Type B pancreatic cell (in vitro differentiated cells): ENCODE data around the gene RNF145. TPM values are rescaled to one million over a fixed set of nuclear protein-coding genes. Genes with fewer than 3 reads are reported as not detected.
"Not testable (repeated sequence)": the region's sequence is repeated elsewhere in the genome, so short reads cannot be mapped to it uniquely, and the experiment has no call there.

Source experiments
- DNase-seq: peaks from one replicate; pipeline ENCODE4 v3.0.0; 2021; ENCODE audit warnings: mixed read lengths; ENCODE audit not compliant: unreplicated experiment; ENCODE audit errors: extremely low spot score
- H3K27ac Mint-ChIP-seq: 2 replicates; pipeline ENCODE4 v1.8.0; 2021; ENCODE audit warnings: mild to moderate bottlenecking, mixed read lengths
- H3K27me3 Mint-ChIP-seq: 2 replicates; pipeline ENCODE4 v1.8.0; 2021; ENCODE audit warnings: mixed read lengths
- H3K36me3 Mint-ChIP-seq: 2 replicates; pipeline ENCODE4 v1.8.0; 2021; ENCODE audit warnings: mixed read lengths
- H3K4me1 Mint-ChIP-seq: one replicate; pipeline ENCODE4 v1.8.0; 2021; ENCODE audit warnings: mixed read lengths; ENCODE audit not compliant: unreplicated experiment
- H3K4me3 Mint-ChIP-seq: 2 replicates; pipeline ENCODE4 v1.8.0; 2021; ENCODE audit warnings: mild to moderate bottlenecking, mixed read lengths
- H3K9me3 Mint-ChIP-seq: 2 replicates; pipeline ENCODE4 v1.8.0; 2021; ENCODE audit warnings: mixed read lengths
- total RNA-seq: library from RNA; stranded (reverse); gene quantifications from 2 replicates; pipeline ENCODE4 v1.2.1, GENCODE V29; 2021; ENCODE audit warnings: low replicate concordance
- TF ChIP-seq, protein P1 (sequence below): fragments of 200-600 bp; sonication (generic); conservative IDR thresholded peaks from 2 replicates; pipeline ENCODE4 v1.5.0; 2021; ENCODE audit warnings: antibody characterized with exemption, mild to moderate bottlenecking

Gene RNF145
- total RNA-seq, 1 donor from 2014 or later = 66.4 TPM

DNA sequence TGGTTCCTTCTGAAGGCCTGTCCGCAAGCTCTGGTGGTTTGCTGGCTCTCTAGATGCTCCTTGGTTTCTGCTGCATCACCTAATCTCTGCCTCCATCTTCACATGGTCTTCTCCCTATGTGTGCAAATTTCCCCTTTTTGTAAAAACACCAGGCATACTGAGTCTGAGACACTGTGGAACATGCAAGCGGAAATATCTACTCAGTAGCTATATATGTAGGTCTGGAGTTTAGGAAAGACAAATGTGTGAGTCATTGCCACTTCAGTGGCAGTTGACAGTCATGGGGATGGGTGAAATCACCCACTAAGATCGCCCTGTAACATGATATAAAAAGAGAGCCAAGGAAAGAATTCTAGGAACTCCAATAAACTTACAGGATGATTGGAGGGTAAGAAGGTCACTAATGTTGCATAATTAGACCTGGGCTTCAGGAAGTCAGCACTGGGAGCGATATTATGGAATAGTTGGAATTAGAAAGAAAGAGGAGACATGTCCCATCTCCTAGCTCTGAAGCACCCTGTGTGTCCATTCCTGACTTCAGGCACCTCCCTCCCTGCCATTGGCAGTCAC lies 31.0 kb upstream of the RNF145 start:
- H3K4me1 Mint-ChIP-seq = no peaks in the 10 kb centered on the region
- H3K27me3 Mint-ChIP-seq = peaks cover 20% of the 10 kb centered on the region
- TF ChIP-seq, protein P1, sequence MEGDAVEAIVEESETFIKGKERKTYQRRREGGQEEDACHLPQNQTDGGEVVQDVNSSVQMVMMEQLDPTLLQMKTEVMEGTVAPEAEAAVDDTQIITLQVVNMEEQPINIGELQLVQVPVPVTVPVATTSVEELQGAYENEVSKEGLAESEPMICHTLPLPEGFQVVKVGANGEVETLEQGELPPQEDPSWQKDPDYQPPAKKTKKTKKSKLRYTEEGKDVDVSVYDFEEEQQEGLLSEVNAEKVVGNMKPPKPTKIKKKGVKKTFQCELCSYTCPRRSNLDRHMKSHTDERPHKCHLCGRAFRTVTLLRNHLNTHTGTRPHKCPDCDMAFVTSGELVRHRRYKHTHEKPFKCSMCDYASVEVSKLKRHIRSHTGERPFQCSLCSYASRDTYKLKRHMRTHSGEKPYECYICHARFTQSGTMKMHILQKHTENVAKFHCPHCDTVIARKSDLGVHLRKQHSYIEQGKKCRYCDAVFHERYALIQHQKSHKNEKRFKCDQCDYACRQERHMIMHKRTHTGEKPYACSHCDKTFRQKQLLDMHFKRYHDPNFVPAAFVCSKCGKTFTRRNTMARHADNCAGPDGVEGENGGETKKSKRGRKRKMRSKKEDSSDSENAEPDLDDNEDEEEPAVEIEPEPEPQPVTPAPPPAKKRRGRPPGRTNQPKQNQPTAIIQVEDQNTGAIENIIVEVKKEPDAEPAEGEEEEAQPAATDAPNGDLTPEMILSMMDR = no peak
- no peaks in the 10 kb centered on the region for H3K9me3 Mint-ChIP-seq
- H3K36me3 Mint-ChIP-seq = no peaks in the 10 kb centered on the region
- H3K27ac Mint-ChIP-seq = no peak overlapping the region
- no peak for DNase-seq
- H3K4me3 Mint-ChIP-seq = no peak overlapping the region

DNA sequence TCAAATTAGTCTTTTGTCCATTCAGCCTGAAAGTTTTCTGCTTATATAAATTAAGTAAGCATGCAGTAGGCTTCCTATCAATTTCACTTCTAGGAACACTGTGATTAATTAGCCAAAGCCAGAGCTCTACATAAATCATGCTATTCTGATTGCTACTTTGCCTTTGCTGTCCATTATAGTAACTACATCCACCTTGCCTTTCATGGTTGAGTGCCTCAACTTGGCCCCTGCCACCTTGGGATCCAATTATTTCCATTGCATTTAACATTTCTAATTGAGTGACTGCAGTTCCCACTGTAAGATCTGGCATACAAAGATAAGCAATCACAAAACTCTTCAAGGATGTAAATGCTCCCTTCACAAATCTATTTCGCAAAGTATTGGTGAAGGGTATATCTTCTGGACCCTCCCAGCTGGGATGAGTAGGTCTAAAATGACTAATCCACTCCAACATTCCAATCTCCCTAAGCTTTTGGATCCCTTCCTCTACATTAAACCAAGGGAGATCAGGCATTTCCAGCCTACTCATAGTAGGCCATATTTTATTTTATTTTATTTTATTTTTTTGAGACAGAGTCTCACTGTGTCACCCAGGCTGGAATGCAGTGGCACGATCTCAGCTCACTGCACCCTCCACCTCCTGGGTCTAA lies 26.6 kb upstream of the RNF145 start:
- H3K27ac Mint-ChIP-seq, H3K36me3 Mint-ChIP-seq, DNase-seq, H3K4me1 Mint-ChIP-seq, H3K4me3 Mint-ChIP-seq, H3K9me3 Mint-ChIP-seq: not testable (repeated sequence)
- H3K27me3 Mint-ChIP-seq = peaks cover 29% of the 10 kb centered on the region

DNA sequence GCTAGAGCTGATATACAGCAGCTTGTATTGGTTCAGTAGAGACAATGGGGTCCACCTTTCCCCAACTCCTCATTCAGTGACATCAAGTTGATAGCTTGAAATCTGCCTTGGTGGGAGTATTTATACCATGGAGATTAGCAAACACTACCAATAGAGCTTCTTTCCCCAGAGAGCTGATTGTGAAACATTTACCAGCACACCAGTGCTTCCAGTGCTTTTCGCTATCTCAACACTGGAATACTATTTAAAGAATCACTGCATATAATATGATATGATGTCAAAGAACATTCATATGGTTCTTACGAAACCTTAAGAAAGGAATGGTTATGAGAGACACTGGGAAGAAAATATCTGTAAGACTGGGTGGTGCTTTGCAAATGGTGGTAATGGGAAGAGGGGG lies 21.8 kb upstream of the RNF145 start:
- Mint-ChIP-seq H3K4me3 (no peak overlapping the region), H3K36me3 (no peaks in the 10 kb centered on the region), H3K27ac (no peak overlapping the region), H3K27me3 (peaks cover 29% of the 10 kb centered on the region), H3K4me1 (no peaks in the 10 kb centered on the region), H3K9me3 (no peaks in the 10 kb centered on the region)
- TF ChIP-seq, protein P1 = no peak
- no peak for DNase-seq

DNA sequence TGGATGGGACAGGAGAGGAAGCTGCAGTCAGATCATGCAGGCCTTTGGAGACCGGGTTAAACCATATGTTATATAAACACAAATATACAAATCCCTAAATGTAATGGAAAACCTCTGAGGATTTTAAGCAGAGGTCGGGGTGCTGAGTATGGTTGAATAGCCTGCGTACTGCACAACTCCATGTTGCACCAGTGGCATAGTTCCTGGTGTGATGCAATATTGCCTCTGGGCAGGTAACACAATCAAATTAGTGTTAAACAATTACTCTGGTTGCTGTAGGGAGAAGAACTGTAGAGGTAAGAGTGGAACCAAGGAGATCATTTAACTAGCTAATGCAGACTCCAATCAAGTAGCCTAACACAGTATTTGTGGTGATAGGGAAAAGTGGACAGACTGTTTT lies 21.3 kb upstream of the RNF145 start:
- H3K9me3 Mint-ChIP-seq = no peaks in the 10 kb centered on the region
- TF ChIP-seq, protein P1 = no peak
- DNase-seq = no peak
- no peaks in the 10 kb centered on the region for H3K36me3 Mint-ChIP-seq
- H3K27ac Mint-ChIP-seq = no peak overlapping the region
- H3K4me3 Mint-ChIP-seq = no peak overlapping the region
- peaks cover 29% of the 10 kb centered on the region for H3K27me3 Mint-ChIP-seq
- H3K4me1 Mint-ChIP-seq = no peaks in the 10 kb centered on the region

DNA sequence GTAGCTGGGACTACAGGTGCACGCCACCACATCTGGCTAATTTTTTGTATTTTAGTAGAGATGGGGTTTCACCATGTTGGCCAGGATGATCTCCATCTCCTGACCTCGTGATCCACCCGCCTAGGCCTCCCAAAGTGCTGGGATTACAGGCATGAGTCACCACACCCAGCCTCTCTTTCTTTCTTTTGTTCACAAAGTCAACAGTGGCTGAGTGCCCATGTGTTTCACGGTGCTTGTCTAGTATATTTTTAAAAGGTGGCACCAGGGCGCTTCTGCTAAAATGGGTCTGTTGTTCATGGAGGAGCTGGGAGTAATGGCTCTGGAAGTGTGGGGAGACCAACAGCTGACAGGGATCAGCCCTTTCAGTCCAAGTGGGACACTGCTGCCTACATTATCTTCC lies 18.7 kb upstream of the RNF145 start:
- not testable (repeated sequence) for H3K4me3 Mint-ChIP-seq, DNase-seq, H3K9me3 Mint-ChIP-seq, H3K36me3 Mint-ChIP-seq, H3K4me1 Mint-ChIP-seq, H3K27ac Mint-ChIP-seq
- peaks cover 33% of the 10 kb centered on the region for H3K27me3 Mint-ChIP-seq

DNA sequence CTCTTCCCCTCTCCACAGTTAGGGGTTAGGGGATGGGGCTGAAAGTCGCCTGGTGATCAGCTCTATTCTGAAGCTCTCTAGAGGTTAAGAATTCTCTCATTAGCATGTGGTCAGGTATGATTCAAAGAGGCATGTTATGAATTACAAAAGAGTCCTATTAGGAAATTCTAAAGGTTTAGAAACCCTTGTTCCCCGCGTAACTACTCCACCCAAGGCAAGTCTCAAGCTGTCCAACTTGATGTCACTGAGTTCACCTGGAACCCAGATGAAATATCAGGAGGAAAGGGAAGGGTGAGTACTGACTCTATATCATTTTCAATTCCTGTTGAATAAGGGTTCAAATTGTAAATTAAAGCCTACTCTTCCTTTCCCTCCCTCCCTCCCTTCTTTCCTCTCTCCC lies 18.1 kb upstream of the RNF145 start:
- no peaks in the 10 kb centered on the region for H3K4me1 Mint-ChIP-seq
- H3K27ac Mint-ChIP-seq = no peak overlapping the region
- H3K27me3 Mint-ChIP-seq = peaks cover 27% of the 10 kb centered on the region
- H3K36me3 Mint-ChIP-seq = no peaks in the 10 kb centered on the region
- no peaks in the 10 kb centered on the region for H3K9me3 Mint-ChIP-seq
- DNase-seq = no peak
- TF ChIP-seq, protein P1 = no peak
- H3K4me3 Mint-ChIP-seq = no peak overlapping the region

DNA sequence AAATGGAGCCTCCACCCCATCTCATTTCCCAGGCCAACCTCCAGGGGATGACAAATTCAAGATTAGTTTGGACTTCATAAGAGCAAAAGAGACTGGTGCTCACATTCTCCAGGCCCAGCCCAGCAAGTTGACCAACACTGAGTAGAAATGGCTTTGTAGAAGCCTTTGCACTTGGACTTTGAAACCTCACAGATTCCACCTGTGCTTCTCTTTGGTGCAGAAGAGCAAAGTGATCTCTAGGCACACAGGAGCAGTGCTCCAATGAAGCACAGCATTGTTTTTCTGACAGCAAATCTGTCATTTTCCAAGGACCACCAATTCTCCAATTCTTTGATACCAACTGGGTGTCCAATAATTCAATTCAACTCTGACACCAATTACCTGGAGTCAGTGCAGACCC lies 17.1 kb upstream of the RNF145 start:
- Mint-ChIP-seq H3K9me3 (no peaks in the 10 kb centered on the region), H3K27ac (no peak overlapping the region), H3K27me3 (peaks cover 17% of the 10 kb centered on the region)

More for the DNA sequence above, 17.1 kb upstream of the RNF145 start:
- H3K36me3 Mint-ChIP-seq = no peaks in the 10 kb centered on the region
- TF ChIP-seq, protein P1 = no peak
- DNase-seq = no peak
- H3K4me1 Mint-ChIP-seq = no peaks in the 10 kb centered on the region
- H3K4me3 Mint-ChIP-seq = no peak overlapping the region
